ENCODE results near the gene SETD4. TPM values are rescaled to one million over a fixed set of nuclear protein-coding genes. Genes with fewer than 3 reads are reported as not detected.
"Not testable (repeated sequence)": the region's sequence is repeated elsewhere in the genome, so short reads cannot be mapped to it uniquely, and the experiment has no call there.

The SETD4 gene
- total RNA-seq, 1 donor from 2014 or later = 35.9 TPM

DNA sequence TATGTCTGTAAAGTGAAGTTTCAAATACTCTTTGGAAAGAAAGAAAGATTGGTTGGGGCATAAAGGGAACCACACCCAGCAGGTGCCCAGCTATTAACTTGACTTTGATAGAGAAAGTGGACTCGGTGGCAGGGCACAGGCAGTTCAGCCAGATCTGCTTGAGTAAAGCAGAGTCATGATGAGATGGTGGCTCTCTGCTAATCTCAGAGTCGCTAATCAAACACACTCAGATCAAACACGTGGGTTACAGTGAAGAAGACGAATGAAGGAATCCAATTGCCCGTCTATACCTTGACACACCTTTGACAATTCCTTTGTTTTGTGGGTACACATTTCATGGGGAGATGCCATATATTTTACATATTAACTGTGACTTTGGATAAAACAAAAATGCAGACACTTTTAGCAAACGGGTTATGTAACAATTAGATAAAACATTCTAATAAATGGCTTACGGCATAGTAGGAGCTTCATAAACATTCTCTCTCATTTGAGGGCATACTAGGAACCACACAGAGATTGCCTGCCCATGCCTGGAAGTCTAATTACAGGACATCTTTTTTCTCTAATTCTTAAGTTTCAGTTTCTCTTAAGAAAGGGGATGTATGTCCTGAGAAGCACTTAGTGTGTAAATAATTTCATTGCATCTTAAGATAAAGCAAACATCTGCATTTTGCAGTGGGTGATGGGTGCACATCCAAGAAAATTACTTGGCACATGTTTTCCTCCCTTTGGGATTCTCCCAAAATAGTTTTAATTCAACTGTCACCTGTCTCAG, 16.7 kb upstream of the SETD4 start:
- intact Hi-C loops (cut with DNase I) = no loop called here
- H3K36me3 ChIP-seq = peaks cover 0 to 9% of the 10 kb centered on the region in 2 donors
- TF ChIP-seq, protein P1, sequence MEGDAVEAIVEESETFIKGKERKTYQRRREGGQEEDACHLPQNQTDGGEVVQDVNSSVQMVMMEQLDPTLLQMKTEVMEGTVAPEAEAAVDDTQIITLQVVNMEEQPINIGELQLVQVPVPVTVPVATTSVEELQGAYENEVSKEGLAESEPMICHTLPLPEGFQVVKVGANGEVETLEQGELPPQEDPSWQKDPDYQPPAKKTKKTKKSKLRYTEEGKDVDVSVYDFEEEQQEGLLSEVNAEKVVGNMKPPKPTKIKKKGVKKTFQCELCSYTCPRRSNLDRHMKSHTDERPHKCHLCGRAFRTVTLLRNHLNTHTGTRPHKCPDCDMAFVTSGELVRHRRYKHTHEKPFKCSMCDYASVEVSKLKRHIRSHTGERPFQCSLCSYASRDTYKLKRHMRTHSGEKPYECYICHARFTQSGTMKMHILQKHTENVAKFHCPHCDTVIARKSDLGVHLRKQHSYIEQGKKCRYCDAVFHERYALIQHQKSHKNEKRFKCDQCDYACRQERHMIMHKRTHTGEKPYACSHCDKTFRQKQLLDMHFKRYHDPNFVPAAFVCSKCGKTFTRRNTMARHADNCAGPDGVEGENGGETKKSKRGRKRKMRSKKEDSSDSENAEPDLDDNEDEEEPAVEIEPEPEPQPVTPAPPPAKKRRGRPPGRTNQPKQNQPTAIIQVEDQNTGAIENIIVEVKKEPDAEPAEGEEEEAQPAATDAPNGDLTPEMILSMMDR (IDR thresholded peaks at IDR 0.05) = no peak
- H3K4me3 ChIP-seq = no peak overlapping the region
- no peaks in the 10 kb centered on the region for H3K9me3 ChIP-seq
- H3K4me1 ChIP-seq = no peaks in the 10 kb centered on the region
- no peak overlapping the region for H3K27ac ChIP-seq
- no peak for DNase-seq (ENCODE audit: low spot score in 2 of 2)
- no peaks in the 10 kb centered on the region for H3K27me3 ChIP-seq

DNA sequence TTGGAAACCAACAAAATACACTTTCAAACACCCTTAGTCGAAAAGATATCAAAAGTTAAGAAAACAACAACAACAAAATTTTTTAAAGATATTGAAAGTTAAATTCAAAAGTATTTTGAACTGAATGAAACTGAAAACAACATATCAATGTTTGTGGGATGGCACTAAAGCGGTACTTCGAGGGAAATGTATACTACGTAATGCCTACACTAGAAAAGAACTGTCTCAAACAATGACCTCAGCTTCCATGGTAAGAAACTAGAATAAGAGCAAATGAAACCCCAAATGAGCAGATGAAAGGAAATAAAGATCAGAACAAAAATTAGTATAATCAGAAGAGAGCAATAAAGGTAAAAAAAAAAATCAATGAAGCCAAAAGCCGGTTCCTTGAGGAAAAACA, 15.6 kb upstream of the SETD4 start:
- H3K27me3 ChIP-seq = no peaks in the 10 kb centered on the region
- intact Hi-C loops (cut with DNase I) = no loop called here
- peaks cover 0 to 14% of the 10 kb centered on the region in 2 donors for H3K36me3 ChIP-seq
- no peak for DNase-seq (ENCODE audit: low spot score in 2 of 2)
- TF ChIP-seq, protein P1 (IDR thresholded peaks at IDR 0.05) = no peak
- H3K4me1 ChIP-seq = peaks cover 5 to 8% of the 10 kb centered on the region in 2 donors
- H3K4me3 ChIP-seq = no peak overlapping the region
- H3K27ac ChIP-seq = no peak overlapping the region
- no peaks in the 10 kb centered on the region for H3K9me3 ChIP-seq

DNA sequence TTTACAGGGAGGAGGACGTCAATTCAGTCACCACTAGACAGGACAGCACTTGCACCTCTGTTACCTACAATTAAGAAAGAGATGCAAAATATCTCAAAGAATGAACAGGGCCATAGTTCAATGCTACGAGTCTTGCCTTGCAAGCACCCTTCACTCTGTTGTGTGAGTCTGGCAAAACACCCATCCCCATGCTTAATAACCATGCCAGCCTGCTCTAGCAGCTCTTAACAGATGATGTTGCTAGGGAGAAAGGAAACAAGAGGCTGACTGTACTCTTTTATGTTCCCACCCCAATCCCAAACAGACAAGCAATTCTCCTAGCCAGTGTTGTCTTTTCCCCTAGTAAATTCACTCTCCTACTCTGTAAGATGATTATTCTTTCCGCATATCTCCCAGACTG, 14.8 kb upstream of the SETD4 start:
- no peak overlapping the region for H3K4me3 ChIP-seq
- no peaks in the 10 kb centered on the region for H3K27me3 ChIP-seq
- TF ChIP-seq, protein P1 (IDR thresholded peaks at IDR 0.05) = no peak
- H3K4me1 ChIP-seq = peaks cover 7 to 12% of the 10 kb centered on the region in 2 donors
- no peaks in the 10 kb centered on the region for H3K9me3 ChIP-seq
- no peak for DNase-seq (ENCODE audit: low spot score in 2 of 2)
- intact Hi-C loops (cut with DNase I) = no loop called here
- no peak overlapping the region for H3K27ac ChIP-seq
- H3K36me3 ChIP-seq = peaks cover 0 to 14% of the 10 kb centered on the region in 2 donors

GRCh38 chr21:36073911-36074310, 13.6 kb upstream of the SETD4 start:
- H3K4me3 ChIP-seq; intact Hi-C loops (cut with DNase I); H3K9me3 ChIP-seq; DNase-seq (ENCODE audit: low spot score in 2 of 2); H3K27ac ChIP-seq; H3K27me3 ChIP-seq: not testable (repeated sequence)
- H3K4me1 ChIP-seq = peaks cover 11 to 12% of the 10 kb centered on the region in 2 donors
- H3K36me3 ChIP-seq = peaks cover 0 to 14% of the 10 kb centered on the region in 2 donors

DNA sequence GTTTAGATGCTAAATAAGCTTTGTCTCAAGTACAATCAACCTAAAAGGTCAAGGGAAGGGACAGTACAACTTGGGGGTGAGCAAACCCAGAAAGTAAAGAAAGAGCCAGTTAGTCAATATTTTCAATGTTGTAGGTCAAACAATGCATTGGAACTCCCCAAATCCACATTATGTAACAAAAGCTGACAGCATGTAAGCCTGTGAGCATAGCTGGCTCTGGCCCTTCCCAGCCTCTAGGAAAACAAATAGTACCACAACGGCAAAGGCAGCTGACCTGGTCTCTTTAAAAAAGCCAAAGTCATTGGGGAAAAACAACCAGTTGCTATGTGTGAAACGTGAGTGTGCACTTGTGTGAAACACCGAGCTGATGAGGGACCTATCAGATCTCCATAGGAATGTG, 12.9 kb upstream of the SETD4 start:
- intact Hi-C loops (cut with DNase I) = no loop called here
- H3K27me3 ChIP-seq = no peaks in the 10 kb centered on the region
- peaks cover 0 to 14% of the 10 kb centered on the region in 2 donors for H3K36me3 ChIP-seq
- H3K9me3 ChIP-seq = no peaks in the 10 kb centered on the region
- peaks cover 11 to 12% of the 10 kb centered on the region in 2 donors for H3K4me1 ChIP-seq
- DNase-seq (ENCODE audit: low spot score in 2 of 2) = no peak
- no peak overlapping the region for H3K27ac ChIP-seq
- H3K4me3 ChIP-seq = no peak overlapping the region
- TF ChIP-seq, protein P1 (IDR thresholded peaks at IDR 0.05) = no peak

DNA sequence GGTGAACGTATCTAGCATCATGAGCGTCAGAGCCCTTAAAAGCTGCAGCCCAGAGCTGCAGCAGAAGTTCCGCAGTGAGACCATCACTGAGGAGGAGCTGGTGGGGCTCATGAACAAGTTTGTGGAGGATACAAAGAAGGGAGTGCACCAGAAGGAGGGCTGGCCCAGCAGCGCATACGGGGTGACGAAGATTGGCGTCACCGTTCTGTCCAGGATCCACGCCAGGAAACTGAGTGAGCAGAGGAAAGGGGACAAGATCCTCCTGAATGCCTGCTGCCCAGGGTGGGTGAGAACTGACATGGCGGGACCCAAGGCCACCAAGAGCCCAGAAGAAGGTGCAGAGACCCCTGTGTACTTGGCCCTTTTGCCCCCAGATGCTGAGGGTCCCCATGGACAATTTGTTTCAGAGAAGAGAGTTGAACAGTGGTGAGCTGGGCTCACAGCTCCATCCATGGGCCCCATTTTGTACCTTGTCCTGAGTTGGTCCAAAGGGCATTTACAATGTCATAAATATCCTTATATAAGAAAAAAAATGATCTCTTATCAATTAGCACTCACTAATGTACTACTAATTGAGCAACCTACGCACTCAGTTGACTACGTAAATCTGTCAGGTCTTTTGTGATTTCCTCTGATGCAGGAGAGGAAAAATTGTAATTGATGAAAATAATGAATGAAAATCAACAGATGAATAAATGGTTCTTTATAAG, 12.3 kb upstream of the SETD4 start:
- TF ChIP-seq, protein P1 (IDR thresholded peaks at IDR 0.05) = no peak
- peaks cover 11 to 12% of the 10 kb centered on the region in 2 donors for H3K4me1 ChIP-seq
- H3K36me3 ChIP-seq = peaks cover 0 to 14% of the 10 kb centered on the region in 2 donors
- H3K27me3 ChIP-seq = no peaks in the 10 kb centered on the region
- no peaks in the 10 kb centered on the region for H3K9me3 ChIP-seq
- H3K27ac ChIP-seq = no peak overlapping the region
- intact Hi-C loops (cut with DNase I) = no loop called here
- no peak overlapping the region for H3K4me3 ChIP-seq
- DNase-seq (ENCODE audit: low spot score in 2 of 2) = no peak

Measured in ascending aorta (tissue), 2 donors.